Activated CD4-positive, alpha-beta T cell treated with anti-CD3 and anti-CD28 coated beads, Interleukin-2, Interleukin-4, amounts not matched to agents 100 ng/mL and 50 ng/mL, durations not matched to agents 16 hours and 8 hours (primary cell): ENCODE data around the gene GAST.
A peak's percentile ranks its signal among the peaks of the same experiment; 100 is the strongest.
"Not testable (repeated sequence)": the region's sequence is repeated elsewhere in the genome, so short reads cannot be mapped to it uniquely, and the experiment has no call there.

ENCODE experiments used
- DNase-seq: peaks from one replicate; pipeline ENCODE4 v3.0.0-alpha.2; 2020; ENCODE audit warnings: low spot score

Gene GAST

GRCh38 chr17:41711669-41712400 lies at the start of gene GAST:
Gene GAST, plus strand, starts transcription at chr17:41712331. Its CDS starts 3,106 bp downstream, at chr17:41715437.
- DNase-seq = no peak

- DNase-seq = no peak
Observed at GRCh38 chr17:41663451-41664171, 48.5 kb upstream of the GAST start.

- no peak for DNase-seq
Observed at GRCh38 chr17:41664172-41664457, 48.0 kb upstream of the GAST start.

- no peak for DNase-seq
Observed at GRCh38 chr17:41664587-41665565, 47.3 kb upstream of the GAST start.

GRCh38 chr17:41665566-41666236 lies 46.4 kb upstream of the GAST start:
- peak; percentile 91 for DNase-seq

- DNase-seq = peak; percentile 64
Observed at GRCh38 chr17:41666237-41666641, 45.9 kb upstream of the GAST start.

GRCh38 chr17:41666708-41667279 lies 45.3 kb upstream of the GAST start:
- peak; percentile 91 for DNase-seq

- DNase-seq = no peak
Observed at GRCh38 chr17:41667280-41668041, 44.7 kb upstream of the GAST start.

GRCh38 chr17:41672153-41672552 lies 40.0 kb upstream of the GAST start:
- no peak for DNase-seq

GRCh38 chr17:41675157-41676057 lies 36.7 kb upstream of the GAST start:
- DNase-seq = not testable (repeated sequence)

- no peak for DNase-seq
Observed at GRCh38 chr17:41676058-41676419, 36.1 kb upstream of the GAST start.

GRCh38 chr17:41678411-41678906 lies 33.7 kb upstream of the GAST start:
- DNase-seq = no peak

GRCh38 chr17:41678907-41679739 lies 33.0 kb upstream of the GAST start:
- peak; percentile 90 for DNase-seq

GRCh38 chr17:41679740-41680425 lies 32.2 kb upstream of the GAST start:
- no peak for DNase-seq

- DNase-seq = no peak
Observed at GRCh38 chr17:41680426-41681040, 31.6 kb upstream of the GAST start.

- no peak for DNase-seq
Observed at GRCh38 chr17:41681776-41682175, 30.4 kb upstream of the GAST start.

GRCh38 chr17:41682631-41683030 lies 29.5 kb upstream of the GAST start:
- no peak for DNase-seq
